Amniotic stem cell (primary cell): Measurements from ENCODE around the gene ENTPD7.
"Not testable (repeated sequence)": the region's sequence is repeated elsewhere in the genome, so short reads cannot be mapped to it uniquely, and the experiment has no call there.

ENCODE experiments used
- DNase-seq: peaks from one replicate; lab custom pipeline; 2025; lab: John Stamatoyannopoulos, UW

Gene ENTPD7

GRCh38 chr10:99746166-99746565, 86.9 kb downstream of the ENTPD7 start:
- not testable (repeated sequence) for DNase-seq

GRCh38 chr10:99748823-99749451, 89.6 kb downstream of the ENTPD7 start:
- DNase-seq, result no peak

GRCh38 chr10:99750641-99751040, 91.3 kb downstream of the ENTPD7 start:
- no peak for DNase-seq

GRCh38 chr10:99754670-99755069, 95.4 kb downstream of the ENTPD7 start:
- no peak for DNase-seq
